HepG2 (cell line): ENCODE data around the gene CCSER1. TPM values are rescaled to one million over a fixed set of nuclear protein-coding genes. Genes with fewer than 3 reads are reported as not detected.

ENCODE experiments used
- ATAC-seq: fragments of 200-7000 bp; cut with Tn5 transposase; 3 replicates; pipeline ENCODE4 v1.9.1; 2020; ENCODE audit warnings: mild to moderate bottlenecking, moderate library complexity
- BruUV-seq: library from RNA; stranded (reverse); fragments of 400-500 nt; replicated peaks from 2 replicates; lab custom pipeline; 2021; lab: Mats Ljungman, UMichigan
- CTCF ChIA-PET: fragments of 300-600 bp; formaldehyde crosslinking; extraction: SDS; loops from one replicate; lab custom pipeline; 2021; ENCODE audit warnings: low total read pairs, inconsistent platforms, low intra/inter-chr PET ratio; lab: Yijun Ruan, JAX
- POLR2A ChIA-PET: fragments of 350-600 bp; sonication (Branson Sonifier 250); formaldehyde crosslinking; loops from one replicate; lab custom pipeline; 2020; ENCODE audit warnings: antibody characterized with exemption, inconsistent platforms; lab: Yijun Ruan, JAX
- DNase-seq: peaks from one replicate; pipeline ENCODE4 v3.0.0-alpha.2; 2015; ENCODE audit warnings: low spot score
- FAIRE-seq: peaks from 3 replicates; lab custom pipeline; 2011; peaks lifted over from hg19 to GRCh38; lab: Jason Lieb, UNC
- H2AFZ ChIP-seq: one replicate; pipeline ENCODE4 v1.6.1; 2011; ENCODE audit warnings: low read length, inconsistent platforms
- H3K27ac ChIP-seq: fragments of 300-600 bp; 3 replicates; pipeline ENCODE4 v1.8.0; 2011; ENCODE audit warnings: mixed run types, mild to moderate bottlenecking, mixed read lengths, low read length, inconsistent platforms; ENCODE audit not compliant: insufficient read depth; ENCODE audit errors: extremely low read length
- H3K27me3 ChIP-seq, 2 experiments: fragments of 200-600 bp in 1 of 2; 2 replicates in 1 of 2; 3 replicates in 1 of 2; pipeline versions ENCODE4 v1.6.0 to v1.8.0; 2011; ENCODE audit warnings: low read length in 2 of 2, mild to moderate bottlenecking in 2 of 2, moderate library complexity in 2 of 2, inconsistent platforms in 1 of 2; ENCODE audit not compliant: insufficient read depth in 2 of 2, control insufficient read depth in 1 of 2
- H3K36me3 ChIP-seq, 2 experiments: fragments of 200-600 bp in 1 of 2; replicated peaks in 1 of 2; 2 replicates in 1 of 2; 3 replicates in 1 of 2; pipeline versions ENCODE4 v1.5.1 to v1.8.0; 2011; ENCODE audit warnings: low read length in 2 of 2, inconsistent platforms in 1 of 2; ENCODE audit not compliant: insufficient read depth in 2 of 2, control insufficient read depth in 1 of 2
- H3K4me1 ChIP-seq: 2 replicates; pipeline ENCODE4 v1.5.1; 2012; ENCODE audit warnings: low read length, inconsistent platforms; ENCODE audit not compliant: insufficient read depth
- H3K4me2 ChIP-seq: 2 replicates; pipeline ENCODE4 v1.6.0; 2011; ENCODE audit warnings: low read depth, low read length, inconsistent platforms
- H3K4me3 ChIP-seq, 3 experiments: fragments of 200-600 bp in 1 of 3; sonication (generic), shearing (Covaris generic) in 1 of 3; replicated peaks in 1 of 3; 2 replicates each; pipeline ENCODE4 v1.5.1; 2011 to 2016; ENCODE audit warnings: low read length in 3 of 3, inconsistent platforms in 2 of 3, low read depth in 2 of 3, mild to moderate bottlenecking in 2 of 3, control low read depth in 1 of 3, mixed read lengths in 1 of 3; ENCODE audit not compliant: insufficient read depth in 1 of 3
- H3K79me2 ChIP-seq: one replicate; pipeline ENCODE4 v1.6.1; 2011; ENCODE audit warnings: low read length, inconsistent platforms; ENCODE audit not compliant: insufficient read depth
- H3K9ac ChIP-seq: 2 replicates; pipeline ENCODE4 v1.6.0; 2011; ENCODE audit warnings: mild to moderate bottlenecking, low read depth, low read length, inconsistent platforms; ENCODE audit not compliant: insufficient read depth
- H3K9me3 ChIP-seq: 2 replicates; pipeline ENCODE4 v1.5.1; 2012; ENCODE audit warnings: mild to moderate bottlenecking, low read length
- H4K20me1 ChIP-seq: 2 replicates; pipeline ENCODE4 v1.6.0; 2011; ENCODE audit warnings: inconsistent platforms, mild to moderate bottlenecking, low read length, moderate library complexity; ENCODE audit not compliant: insufficient read depth
- DMAP1 ChIP-seq: IDR thresholded peaks from 2 replicates; pipeline ENCODE4 v1.6.1; 2016
- GABPA ChIP-seq, 2 experiments: IDR thresholded peaks; 2 replicates each; pipeline ENCODE4 v1.6.1; 2011 to 2016; ENCODE audit warnings: low read depth in 2 of 2, low read length in 1 of 2, missing biosample characterization in 1 of 2, missing genetic modification characterization in 1 of 2
- KLF9 ChIP-seq: IDR thresholded peaks from 2 replicates; pipeline ENCODE4 v1.6.1; 2016; ENCODE audit warnings: low read depth
- MATR3 ChIP-seq: sonication (generic); formaldehyde crosslinking; IDR thresholded peaks from 2 replicates; pipeline ENCODE4 v1.4.0; 2020; ENCODE audit warnings: missing genetic modification reagents
- NFE2L2 ChIP-seq: fragments of 150-350 bp; IDR thresholded peaks from 2 replicates; pipeline ENCODE4 v1.6.1; 2014; ENCODE audit warnings: low read length
- NR2F1 ChIP-seq, 2 experiments: fragments of 450-650 bp in 1 of 2; formaldehyde crosslinking in 1 of 2; IDR thresholded peaks; 2 replicates each; pipeline versions ENCODE4 v1.5.0 to v1.6.1; 2016 to 2020; ENCODE audit warnings: mild to moderate bottlenecking in 1 of 2, missing compliant biosample characterization in 1 of 2, missing genetic modification reagents in 1 of 2, moderate library complexity in 1 of 2
- SCMH1 ChIP-seq: sonication (generic); formaldehyde crosslinking; IDR thresholded peaks from 2 replicates; pipeline ENCODE4 v1.9.0; 2021; ENCODE audit warnings: missing genetic modification reagents, mild to moderate bottlenecking, borderline replicate concordance
- SP1 ChIP-seq, 2 experiments: fragments of 450-650 bp in 1 of 2; sonication (generic) in 1 of 2; formaldehyde crosslinking in 1 of 2; IDR thresholded peaks; 2 replicates each; pipeline versions ENCODE4 v1.4.0 to v1.6.1; 2016 to 2020; ENCODE audit warnings: missing genetic modification reagents in 1 of 2
- TARDBP ChIP-seq: sonication (generic); formaldehyde crosslinking; IDR thresholded peaks from 2 replicates; pipeline ENCODE4 v1.8.0; 2022; ENCODE audit warnings: mild to moderate bottlenecking, missing genetic modification reagents
- TMF1 ChIP-seq: sonication (generic); formaldehyde crosslinking; IDR thresholded peaks from 2 replicates; pipeline ENCODE4 v1.8.1; 2022; ENCODE audit warnings: low read depth, missing genetic modification reagents
- ZBTB1 ChIP-seq: sonication (generic); formaldehyde crosslinking; IDR thresholded peaks from 2 replicates; pipeline ENCODE4 v1.4.0; 2020; ENCODE audit warnings: missing genetic modification reagents, borderline replicate concordance
- ZKSCAN5 ChIP-seq: sonication (generic); formaldehyde crosslinking; IDR thresholded peaks from 2 replicates; pipeline ENCODE4 v1.5.1; 2020; ENCODE audit warnings: mild to moderate bottlenecking, missing genetic modification reagents
- ZNF205 ChIP-seq: IDR thresholded peaks from 2 replicates; pipeline ENCODE4 v1.6.1; 2018; ENCODE audit warnings: missing biosample characterization, missing genetic modification reagents
- ZNF264 ChIP-seq: sonication (generic); formaldehyde crosslinking; IDR thresholded peaks from 2 replicates; pipeline ENCODE4 v1.4.0; 2020; ENCODE audit warnings: missing genetic modification reagents
- ZNF33B ChIP-seq: sonication (generic); formaldehyde crosslinking; IDR thresholded peaks from 2 replicates; pipeline ENCODE4 v1.5.1; 2020; ENCODE audit warnings: mild to moderate bottlenecking, missing genetic modification reagents
- ZNF354B ChIP-seq: sonication (generic); formaldehyde crosslinking; IDR thresholded peaks from 2 replicates; pipeline ENCODE4 v1.8.0; 2022; ENCODE audit warnings: mild to moderate bottlenecking, missing genetic modification reagents
- ZNF740 ChIP-seq: sonication (generic); formaldehyde crosslinking; IDR thresholded peaks from 2 replicates; pipeline ENCODE4 v1.4.0; 2020; ENCODE audit warnings: missing genetic modification reagents
- ZNF768 ChIP-seq: sonication (generic); formaldehyde crosslinking; IDR thresholded peaks from 2 replicates; pipeline ENCODE4 v1.4.0; 2020; ENCODE audit warnings: missing genetic modification reagents
- WGBS: methylation state at CpG from one replicate; pipeline ENCODE4 v1.1.6; 2017; ENCODE audit warnings: low lambda C conversion rate; 5-methylcytosine and 5-hydroxymethylcytosine counted together
- in situ Hi-C: cut with HindIII; loops from 2 replicates; pipeline ENCODE4 v1.10.0; 2017; ENCODE audit warnings: low pct_unique_long_range_greater_than_20kb; ENCODE audit not compliant: extremely low pct_ligation_motif_present
- intact Hi-C: fragments of 100-400 bp; cut with micrococcal nuclease; formaldehyde crosslinking; loops from one replicate; pipeline ENCODE4 v1.10.0; 2022; ENCODE audit not compliant: unreplicated experiment
- polyA plus RNA-seq, 8 experiments: library from polyadenylated mRNA; depleted of rRNA in 3 of 8; stranded (reverse) in 7 of 8; unstranded in 1 of 8; fragments of >200 nt; fragmentation: Illumina TruSeq in 4 of 8; extraction: Trizol in 4 of 8; gene quantifications; 2 replicates each; pipeline versions ENCODE4 v1.2.1 to v1.2.3, GENCODE V29; 2011 to 2016; ENCODE audit warnings: low read depth in 4 of 8, missing spikeins in 1 of 8, mixed read lengths in 1 of 8; ENCODE audit not compliant: insufficient read depth in 1 of 8
- total RNA-seq, 5 experiments: library from RNA; depleted of rRNA; stranded (reverse); fragments of >200 nt; fragmentation: Illumina TruSeq; extraction: Trizol; gene quantifications; 2 replicates each; pipeline ENCODE4 v1.2.3, GENCODE V29; 2016; ENCODE audit warnings: low read depth in 1 of 5
- TF ChIP-seq, protein P1 (sequence below): sonication (generic); formaldehyde crosslinking; IDR thresholded peaks from 2 replicates; pipeline ENCODE4 v1.5.0; 2020; ENCODE audit warnings: mild to moderate bottlenecking, missing genetic modification reagents
- TF ChIP-seq, protein P2 (sequence below): sonication (generic); formaldehyde crosslinking; IDR thresholded peaks from 2 replicates; pipeline ENCODE4 v1.4.0; 2020; ENCODE audit warnings: missing genetic modification reagents; ENCODE audit errors: not compliant biosample characterization

The CCSER1 gene
- total and polyA plus RNA-seq, 2 of the 13 experiments (the other 11 are each of a cell fraction or from before 2014, with no cell fraction given) = not detected

DNA sequence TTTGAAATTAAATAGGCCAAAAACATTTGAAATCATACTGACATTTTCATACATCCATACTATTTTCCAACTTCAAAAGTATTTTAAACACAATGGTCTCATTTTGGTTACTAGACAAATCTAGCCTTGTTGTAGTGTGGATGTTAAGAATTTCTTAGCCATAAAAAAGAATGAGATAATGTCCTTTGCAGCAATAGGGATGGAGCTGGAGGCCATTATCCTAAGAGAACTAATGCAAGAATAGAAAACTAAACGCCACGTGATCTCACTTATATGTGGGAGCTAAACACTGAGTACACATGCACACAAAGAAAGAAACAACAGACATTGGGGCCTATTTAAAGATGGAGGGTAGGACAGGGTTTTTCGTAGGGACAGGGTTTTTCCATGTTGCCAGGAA, 153.8 kb downstream of the CCSER1 start (continued):
- TF ChIP-seq ZNF740 (CRISPR knock-in tag) (no peak), ZKSCAN5 (CRISPR knock-in tag) (no peak), KLF9 (CRISPR knock-in tag) (no peak), SP1 (IDR thresholded peaks at IDR 0.05) (no peak), SP1 (CRISPR knock-in tag; IDR thresholded peaks at IDR 0.05) (no peak), TMF1 (CRISPR knock-in tag) (no peak)

- ATAC-seq = no peak
- H3K9me3 ChIP-seq = no peaks in the 10 kb centered on the region
- intact Hi-C loops = no loop called here
- H3K9ac ChIP-seq = no peak overlapping the region
- no peak overlapping the region for H2AFZ ChIP-seq
- ChIA-PET POLR2A (no interaction called here), CTCF (no interaction called here)
- no peak overlapping the region for H3K27ac ChIP-seq
- H3K79me2 ChIP-seq = no peaks in the 10 kb centered on the region
- DNase-seq = no peak
- no peaks in the 10 kb centered on the region for H3K4me1 ChIP-seq
- WGBS = 19% methylated on average over 5 of the region's 5 CpGs
- no peaks in the 10 kb centered on the region for H3K27me3 ChIP-seq
- no peak for FAIRE-seq
- no peak overlapping the region for H3K4me3 ChIP-seq
- BruUV-seq = no TSS peak
- H3K4me2 ChIP-seq = no peak overlapping the region
- H3K36me3 ChIP-seq = no peaks in the 10 kb centered on the region
- in situ Hi-C loops = no loop called here
- no peaks in the 10 kb centered on the region for H4K20me1 ChIP-seq
- TF ChIP-seq, protein P1, sequence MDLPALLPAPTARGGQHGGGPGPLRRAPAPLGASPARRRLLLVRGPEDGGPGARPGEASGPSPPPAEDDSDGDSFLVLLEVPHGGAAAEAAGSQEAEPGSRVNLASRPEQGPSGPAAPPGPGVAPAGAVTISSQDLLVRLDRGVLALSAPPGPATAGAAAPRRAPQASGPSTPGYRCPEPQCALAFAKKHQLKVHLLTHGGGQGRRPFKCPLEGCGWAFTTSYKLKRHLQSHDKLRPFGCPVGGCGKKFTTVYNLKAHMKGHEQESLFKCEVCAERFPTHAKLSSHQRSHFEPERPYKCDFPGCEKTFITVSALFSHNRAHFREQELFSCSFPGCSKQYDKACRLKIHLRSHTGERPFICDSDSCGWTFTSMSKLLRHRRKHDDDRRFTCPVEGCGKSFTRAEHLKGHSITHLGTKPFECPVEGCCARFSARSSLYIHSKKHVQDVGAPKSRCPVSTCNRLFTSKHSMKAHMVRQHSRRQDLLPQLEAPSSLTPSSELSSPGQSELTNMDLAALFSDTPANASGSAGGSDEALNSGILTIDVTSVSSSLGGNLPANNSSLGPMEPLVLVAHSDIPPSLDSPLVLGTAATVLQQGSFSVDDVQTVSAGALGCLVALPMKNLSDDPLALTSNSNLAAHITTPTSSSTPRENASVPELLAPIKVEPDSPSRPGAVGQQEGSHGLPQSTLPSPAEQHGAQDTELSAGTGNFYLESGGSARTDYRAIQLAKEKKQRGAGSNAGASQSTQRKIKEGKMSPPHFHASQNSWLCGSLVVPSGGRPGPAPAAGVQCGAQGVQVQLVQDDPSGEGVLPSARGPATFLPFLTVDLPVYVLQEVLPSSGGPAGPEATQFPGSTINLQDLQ (CRISPR knock-in tag) = no peak
- no peak for TF ChIP-seq ZNF264 (CRISPR knock-in tag)
- TF ChIP-seq DMAP1 (CRISPR knock-in tag) = no peak
- no peak for TF ChIP-seq TARDBP (CRISPR knock-in tag)
- TF ChIP-seq ZNF354B (CRISPR knock-in tag) = no peak
- no peak for TF ChIP-seq SCMH1 (CRISPR knock-in tag)
- TF ChIP-seq ZNF205 (CRISPR knock-in tag) = no peak
- no peak for TF ChIP-seq GABPA (IDR thresholded peaks at IDR 0.05; ENCODE audit: low read depth, low read length)
- TF ChIP-seq GABPA (CRISPR knock-in tag; IDR thresholded peaks at IDR 0.05; ENCODE audit: low read depth) = no peak
- no peak for TF ChIP-seq MATR3 (CRISPR knock-in tag)
- no peak for TF ChIP-seq NFE2L2
- no peak for TF ChIP-seq ZNF768 (CRISPR knock-in tag)
- TF ChIP-seq, protein P2, sequence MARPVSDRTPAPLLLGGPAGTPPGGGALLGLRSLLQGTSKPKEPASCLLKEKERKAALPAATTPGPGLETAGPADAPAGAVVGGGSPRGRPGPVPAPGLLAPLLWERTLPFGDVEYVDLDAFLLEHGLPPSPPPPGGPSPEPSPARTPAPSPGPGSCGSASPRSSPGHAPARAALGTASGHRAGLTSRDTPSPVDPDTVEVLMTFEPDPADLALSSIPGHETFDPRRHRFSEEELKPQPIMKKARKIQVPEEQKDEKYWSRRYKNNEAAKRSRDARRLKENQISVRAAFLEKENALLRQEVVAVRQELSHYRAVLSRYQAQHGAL (CRISPR knock-in tag) = no peak
- TF ChIP-seq ZNF33B = no peak
- no peak for TF ChIP-seq NR2F1 (CRISPR knock-in tag; IDR thresholded peaks at IDR 0.05)
- no peak for TF ChIP-seq ZBTB1 (CRISPR knock-in tag)
These were observed 154.6 kb downstream of the CCSER1 start for GRCh38 chr4:90281541-90282355.
